ENCODE measurements around the gene AKNAD1. TPM values are rescaled to one million over a fixed set of nuclear protein-coding genes. Genes with fewer than 3 reads are reported as not detected.

The AKNAD1 gene, protein sequence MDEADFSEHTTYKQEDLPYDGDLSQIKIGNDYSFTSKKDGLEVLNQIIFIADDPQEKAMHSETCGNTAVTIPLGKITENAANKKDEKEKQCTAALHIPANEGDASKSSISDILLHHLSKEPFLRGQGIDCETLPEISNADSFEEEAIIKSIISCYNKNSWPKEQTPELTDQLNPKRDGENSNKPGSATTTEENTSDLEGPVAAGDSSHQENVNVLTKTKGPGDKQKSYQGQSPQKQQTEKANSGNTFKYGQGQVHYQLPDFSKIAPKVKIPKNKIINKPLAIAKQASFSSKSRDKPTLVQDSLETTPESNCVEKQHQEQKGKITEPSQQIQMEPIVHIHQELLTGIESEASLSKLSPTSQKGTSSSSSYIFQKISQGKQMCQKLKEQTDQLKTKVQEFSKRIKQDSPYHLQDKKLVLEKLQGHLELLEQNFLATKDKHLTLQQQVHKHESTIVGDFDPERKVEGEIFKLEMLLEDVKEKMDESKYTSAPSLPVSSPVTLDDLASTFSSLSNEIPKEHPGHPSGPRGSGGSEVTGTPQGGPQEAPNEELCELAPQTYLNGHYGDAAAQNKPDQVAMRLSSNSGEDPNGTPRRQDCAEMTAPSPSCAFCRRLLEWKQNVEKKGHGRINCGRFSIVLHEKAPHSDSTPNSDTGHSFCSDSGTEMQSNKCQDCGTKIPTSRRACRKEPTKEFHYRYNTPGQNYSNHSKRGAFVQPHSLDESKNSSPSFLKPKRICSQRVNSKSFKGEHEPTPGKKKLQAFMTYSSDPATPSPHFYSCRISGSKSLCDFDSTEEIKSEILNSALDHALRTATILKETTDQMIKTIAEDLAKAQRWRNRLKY
- total RNA-seq (2014; rRNA removed; shearing (Covaris generic); ENCODE audit: low replicate concordance), result not detected in 2 replicates

DNA sequence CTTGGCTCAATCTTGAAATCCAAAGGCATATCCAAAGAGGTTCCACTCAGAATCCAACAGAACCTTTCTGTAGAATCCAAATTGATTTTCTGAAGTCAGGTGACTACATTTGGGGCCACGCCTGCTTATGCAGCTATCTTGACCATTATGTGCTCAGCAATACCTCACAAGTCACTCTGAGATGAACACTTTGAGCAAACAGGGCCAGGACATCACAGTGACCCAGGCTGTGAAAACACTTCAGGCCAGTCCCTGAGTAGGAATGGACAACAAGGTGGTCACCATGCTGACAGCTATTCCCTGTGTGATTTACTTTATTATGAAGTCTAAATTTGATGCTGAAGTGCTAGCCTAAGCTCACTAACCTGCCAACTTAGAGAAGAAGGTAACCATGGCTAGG lies at the start of gene AKNAD1:
AKNAD1 (minus strand) TSS at position 101 of the 400 bp plus-strand sequence. CDS start 4,430 bp downstream, outside the sequence.
- H3K79me2 ChIP-seq (ENCODE audit: low read length), result no peaks in the 10 kb centered on the region
- no peak for DNase-seq
- no peak within 1 kb of the TSS for H3K9ac ChIP-seq (ENCODE audit: low read length)
- H3K9me2 ChIP-seq (replicated peaks; ENCODE audit: insufficient read depth, low read length), result no peaks in the 10 kb centered on the region
- no peak within 1 kb of the TSS for H3K4me2 ChIP-seq (ENCODE audit: low read depth, low read length, poor library complexity, severe bottlenecking)
- H3K4me1 ChIP-seq (ENCODE audit: low read length), result no peaks in the 10 kb centered on the region
- H3K36me3 ChIP-seq (ENCODE audit: insufficient read depth, low read length), result no peaks in the 10 kb centered on the region
- no peak within 1 kb of the TSS for H2AFZ ChIP-seq (ENCODE audit: low read length)
- no peaks in the 10 kb centered on the region for H3K27me3 ChIP-seq (ENCODE audit: low read length)
- H4K20me1 ChIP-seq (ENCODE audit: insufficient read depth, low read depth, low read length), result no peaks in the 10 kb centered on the region
- no peak within 1 kb of the TSS for H3K4me3 ChIP-seq (ENCODE audit: low read length)
- H3K9me3 ChIP-seq (ENCODE audit: low read length), result no peaks in the 10 kb centered on the region
- H3K27ac ChIP-seq (ENCODE audit: low read length), result no peak within 1 kb of the TSS

DNA sequence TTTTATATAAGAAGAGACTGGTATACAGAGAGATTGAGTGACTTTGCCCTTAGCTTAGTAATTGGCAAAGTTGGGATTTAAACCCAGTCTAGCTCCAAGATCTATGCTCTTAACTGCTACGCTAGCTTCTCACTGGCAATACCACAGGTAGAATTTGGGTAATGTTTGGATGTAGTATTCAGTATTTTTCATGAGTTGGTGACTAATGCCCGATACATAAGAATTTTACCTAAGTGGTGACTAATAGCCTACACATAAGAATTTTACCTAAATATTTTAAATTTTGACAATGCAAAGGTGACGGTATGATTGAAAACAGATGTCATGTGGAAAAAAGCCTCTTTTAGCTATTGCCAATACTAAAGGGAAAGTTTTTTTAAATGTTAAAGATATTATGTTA lies 44.2 kb upstream of the AKNAD1 start:
- H3K4me2 ChIP-seq (ENCODE audit: low read depth, low read length, poor library complexity, severe bottlenecking), result no peak overlapping the region
- H3K27me3 ChIP-seq (ENCODE audit: low read length), result no peaks in the 10 kb centered on the region
- no peaks in the 10 kb centered on the region for H3K79me2 ChIP-seq (ENCODE audit: low read length)
- H3K9me2 ChIP-seq (replicated peaks; ENCODE audit: insufficient read depth, low read length), result no peaks in the 10 kb centered on the region
- H3K9ac ChIP-seq (ENCODE audit: low read length), result no peak overlapping the region
- H3K4me1 ChIP-seq (ENCODE audit: low read length), result no peaks in the 10 kb centered on the region
- no peak overlapping the region for H2AFZ ChIP-seq (ENCODE audit: low read length)
- no peaks in the 10 kb centered on the region for H3K36me3 ChIP-seq (ENCODE audit: insufficient read depth, low read length)
- no peak for DNase-seq
- no peak overlapping the region for H3K27ac ChIP-seq (ENCODE audit: low read length)
- H4K20me1 ChIP-seq (ENCODE audit: insufficient read depth, low read depth, low read length), result no peaks in the 10 kb centered on the region
- no peak overlapping the region for H3K4me3 ChIP-seq (ENCODE audit: low read length)
- H3K9me3 ChIP-seq (ENCODE audit: low read length), result no peaks in the 10 kb centered on the region

DNA sequence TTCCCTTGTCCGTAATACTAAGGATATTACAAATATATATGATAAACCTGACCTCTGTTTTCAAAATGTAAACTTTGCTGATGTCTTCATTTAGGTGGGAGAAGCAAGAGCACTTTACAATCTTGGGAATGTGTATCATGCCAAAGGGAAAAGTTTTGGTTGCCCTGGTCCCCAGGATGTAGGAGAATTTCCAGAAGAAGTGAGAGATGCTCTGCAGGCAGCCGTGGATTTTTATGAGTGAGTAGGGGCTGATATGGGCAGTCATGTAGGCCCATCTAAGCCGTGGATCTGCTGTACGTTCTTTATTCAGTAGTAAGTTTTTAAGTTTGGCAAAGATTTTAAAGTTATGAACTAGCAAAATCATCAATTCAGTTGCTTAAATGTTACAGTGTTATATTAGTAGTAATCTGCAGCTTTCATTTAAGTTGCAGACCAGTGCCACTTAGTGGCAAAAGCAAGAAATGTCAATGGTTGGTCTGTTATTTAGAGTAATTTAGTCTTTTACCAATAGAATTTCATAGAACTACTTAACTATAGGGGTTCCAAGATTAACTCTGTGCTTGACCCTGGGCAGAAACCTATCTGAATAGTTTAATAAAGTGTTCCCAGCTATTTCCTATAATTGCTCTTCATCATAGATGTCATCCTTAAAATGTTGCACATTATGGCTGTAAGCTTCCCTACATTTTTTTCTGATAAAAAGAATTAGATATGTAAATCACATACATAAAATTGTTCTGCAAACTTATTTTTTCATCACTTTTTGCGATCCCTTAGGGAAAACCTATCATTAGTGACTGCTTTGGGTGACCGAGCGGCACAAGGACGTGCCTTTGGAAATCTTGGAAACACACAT lies 41.2 kb upstream of the AKNAD1 start:
- Histone ChIP-seq H3K9ac (ENCODE audit: low read length) (no peak overlapping the region; the same call in 1 of the 2 replicates), H3K4me3 (ENCODE audit: low read length) (no peak overlapping the region), H3K9me3 (ENCODE audit: low read length) (no peaks in the 10 kb centered on the region), H3K4me1 (ENCODE audit: low read length) (no peaks in the 10 kb centered on the region), H3K79me2 (ENCODE audit: low read length) (no peaks in the 10 kb centered on the region), H3K27ac (ENCODE audit: low read length) (no peak overlapping the region), H3K36me3 (ENCODE audit: insufficient read depth, low read length) (no peaks in the 10 kb centered on the region), H2AFZ (ENCODE audit: low read length) (no peak overlapping the region), H4K20me1 (ENCODE audit: insufficient read depth, low read depth, low read length) (no peaks in the 10 kb centered on the region), H3K4me2 (ENCODE audit: low read depth, low read length, poor library complexity, severe bottlenecking) (no peak overlapping the region), H3K9me2 (replicated peaks; ENCODE audit: insufficient read depth, low read length) (no peaks in the 10 kb centered on the region), H3K27me3 (ENCODE audit: low read length) (no peaks in the 10 kb centered on the region)
- DNase-seq, result peak; percentile 85

DNA sequence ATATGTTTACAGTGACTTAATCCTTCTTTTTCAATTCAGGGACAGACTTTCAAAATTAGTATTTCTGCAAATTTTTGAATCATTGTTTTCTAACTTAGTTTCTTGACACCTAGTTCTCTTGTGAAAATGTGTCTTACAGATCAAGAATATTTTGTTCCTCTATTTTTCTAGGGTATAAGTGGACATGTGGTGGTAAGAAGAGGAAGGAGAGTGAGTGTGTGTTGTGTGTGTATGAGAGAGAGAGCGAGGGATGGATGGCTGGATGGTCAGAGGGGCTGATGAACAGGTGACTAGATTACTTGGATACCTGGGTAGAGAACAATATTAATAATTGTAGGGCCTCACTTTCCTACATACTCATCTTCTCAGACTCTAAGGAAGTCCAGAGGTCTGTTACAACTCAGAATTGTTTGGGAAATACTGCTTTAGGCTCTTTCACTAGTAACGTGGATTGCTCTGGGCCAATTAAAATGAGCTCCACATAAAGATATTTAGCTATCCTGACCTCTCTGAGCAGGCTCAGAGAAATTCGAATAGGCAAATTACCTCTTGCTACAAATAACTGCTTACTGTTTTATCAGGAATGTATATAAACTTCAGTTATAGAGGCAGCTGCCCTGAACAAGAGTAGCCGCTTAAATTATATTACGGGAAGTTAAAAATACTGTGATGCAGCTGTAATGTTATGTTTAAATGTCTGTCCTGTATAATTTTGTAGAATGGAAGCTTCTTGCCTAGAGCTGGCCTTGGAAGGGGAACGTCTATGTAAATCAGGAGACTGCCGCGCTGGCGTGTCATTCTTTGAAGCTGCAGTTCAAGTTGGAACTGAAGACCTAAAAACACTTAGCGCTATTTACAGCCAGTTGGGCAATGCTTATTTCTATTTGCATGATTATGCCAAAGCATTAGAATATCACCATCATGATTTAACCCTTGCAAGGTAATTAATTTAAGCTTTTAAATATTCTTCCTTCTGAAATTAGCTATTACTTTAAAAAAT lies 39.6 kb upstream of the AKNAD1 start:
- H2AFZ ChIP-seq (ENCODE audit: low read length), result no peak overlapping the region
- no peaks in the 10 kb centered on the region for H3K9me3 ChIP-seq (ENCODE audit: low read length)
- no peak overlapping the region for H3K4me2 ChIP-seq (ENCODE audit: low read depth, low read length, poor library complexity, severe bottlenecking)
- H3K27ac ChIP-seq (ENCODE audit: low read length), result no peak overlapping the region
- H3K27me3 ChIP-seq (ENCODE audit: low read length), result no peaks in the 10 kb centered on the region
- DNase-seq, result no peak
- H3K9me2 ChIP-seq (replicated peaks; ENCODE audit: insufficient read depth, low read length), result no peaks in the 10 kb centered on the region
- no peak overlapping the region for H3K9ac ChIP-seq (ENCODE audit: low read length)
- no peaks in the 10 kb centered on the region for H3K4me1 ChIP-seq (ENCODE audit: low read length)
- no peaks in the 10 kb centered on the region for H4K20me1 ChIP-seq (ENCODE audit: insufficient read depth, low read depth, low read length)
- no peaks in the 10 kb centered on the region for H3K79me2 ChIP-seq (ENCODE audit: low read length)
- H3K36me3 ChIP-seq (ENCODE audit: insufficient read depth, low read length), result no peaks in the 10 kb centered on the region
- no peak overlapping the region for H3K4me3 ChIP-seq (ENCODE audit: low read length)

DNA sequence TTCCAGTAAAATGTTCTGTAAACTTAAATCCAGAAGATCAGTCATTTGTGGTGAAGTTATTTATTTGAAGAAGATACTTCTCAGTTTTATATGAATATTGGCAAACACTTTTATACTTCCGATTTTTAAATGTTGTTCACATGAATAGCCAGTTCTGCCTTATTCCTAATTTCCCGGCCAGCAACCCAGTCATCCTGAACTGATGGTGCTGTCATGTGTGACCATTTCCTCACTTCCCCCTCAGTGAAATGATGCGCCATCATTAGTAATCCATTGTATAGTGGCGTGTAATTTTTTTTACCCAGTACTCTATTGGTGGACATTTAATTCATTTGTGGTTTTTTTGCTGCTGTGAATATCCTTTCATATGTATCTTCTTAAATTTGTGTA lies 36.2 kb upstream of the AKNAD1 start:
- Histone ChIP-seq H3K9me2 (replicated peaks; ENCODE audit: insufficient read depth, low read length) (no peaks in the 10 kb centered on the region), H3K9me3 (ENCODE audit: low read length) (no peaks in the 10 kb centered on the region), H3K27ac (ENCODE audit: low read length) (no peak overlapping the region), H3K4me1 (ENCODE audit: low read length) (no peaks in the 10 kb centered on the region), H3K36me3 (ENCODE audit: insufficient read depth, low read length) (no peaks in the 10 kb centered on the region), H2AFZ (ENCODE audit: low read length) (no peak overlapping the region), H3K9ac (ENCODE audit: low read length) (no peak overlapping the region), H3K4me2 (ENCODE audit: low read depth, low read length, poor library complexity, severe bottlenecking) (no peak overlapping the region), H3K27me3 (ENCODE audit: low read length) (no peaks in the 10 kb centered on the region), H3K79me2 (ENCODE audit: low read length) (no peaks in the 10 kb centered on the region), H4K20me1 (ENCODE audit: insufficient read depth, low read depth, low read length) (no peaks in the 10 kb centered on the region), H3K4me3 (ENCODE audit: low read length) (no peak overlapping the region)
- DNase-seq, result no peak

DNA sequence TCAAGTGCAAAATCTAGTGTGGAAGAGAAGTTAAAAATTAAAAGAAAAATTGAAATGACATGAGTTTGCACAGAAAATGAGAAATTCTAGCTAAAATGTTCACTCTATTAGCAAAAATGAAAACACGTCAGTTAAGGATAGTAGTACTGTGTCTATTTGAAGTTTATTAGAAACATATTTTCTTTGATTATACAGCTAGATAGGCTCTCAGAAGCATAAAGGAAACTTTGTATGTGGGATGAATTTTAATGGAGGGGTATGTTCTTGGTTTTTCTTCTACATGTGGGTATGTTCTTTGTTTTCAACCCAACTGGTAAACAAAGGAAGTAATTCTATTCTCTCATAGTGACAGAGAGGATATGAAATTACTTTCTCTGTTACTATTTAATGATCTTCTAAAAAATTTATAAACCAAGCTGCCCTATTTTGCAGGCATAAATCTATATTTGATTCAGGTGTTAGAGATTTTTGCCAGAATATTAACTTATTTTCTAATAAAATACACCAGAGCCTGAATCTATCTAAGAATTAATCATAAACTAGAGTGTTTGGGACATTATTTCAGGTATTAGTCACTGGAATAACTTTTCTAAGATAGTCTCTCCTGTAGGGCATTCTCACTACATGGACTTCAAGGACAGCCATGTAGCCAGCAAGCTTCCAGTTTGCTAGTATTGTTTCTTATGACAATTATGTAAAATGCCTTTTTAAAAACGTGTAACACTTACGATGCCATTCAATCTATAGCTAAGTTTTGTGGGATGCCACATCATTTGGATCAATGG lies 35.7 kb upstream of the AKNAD1 start:
- Histone ChIP-seq H3K4me2 (ENCODE audit: low read depth, low read length, poor library complexity, severe bottlenecking) (no peak overlapping the region), H3K27me3 (ENCODE audit: low read length) (no peaks in the 10 kb centered on the region), H2AFZ (ENCODE audit: low read length) (no peak overlapping the region), H3K79me2 (ENCODE audit: low read length) (no peaks in the 10 kb centered on the region), H3K4me3 (ENCODE audit: low read length) (no peak overlapping the region), H3K9me3 (ENCODE audit: low read length) (no peaks in the 10 kb centered on the region), H3K36me3 (ENCODE audit: insufficient read depth, low read length) (no peaks in the 10 kb centered on the region), H3K9me2 (replicated peaks; ENCODE audit: insufficient read depth, low read length) (no peaks in the 10 kb centered on the region), H3K9ac (ENCODE audit: low read length) (no peak overlapping the region), H4K20me1 (ENCODE audit: insufficient read depth, low read depth, low read length) (no peaks in the 10 kb centered on the region), H3K27ac (ENCODE audit: low read length) (no peak overlapping the region), H3K4me1 (ENCODE audit: low read length) (no peaks in the 10 kb centered on the region)
- no peak for DNase-seq
